Endothelial cell of umbilical vein (primary cell): ENCODE measurements around the gene INTS7. TPM values are rescaled to one million over a fixed set of nuclear protein-coding genes. Genes with fewer than 3 reads are reported as not detected.

ENCODE experiments used
- BruUV-seq: library from RNA; stranded (reverse); fragments of 400-500 nt; replicated peaks from 2 replicates; lab custom pipeline; 2021; lab: Mats Ljungman, UMichigan
- CTCF ChIA-PET: fragments of 300-600, 350-600 bp; sonication (Branson Sonifier 250); formaldehyde crosslinking; loops from one replicate; lab custom pipeline; 2021; ENCODE audit warnings: antibody characterized with exemption, inconsistent platforms; lab: Charles Lee
- POLR2A ChIA-PET: fragments of 300-600, 350-600 bp; sonication (Branson Sonifier 250); formaldehyde crosslinking; loops from one replicate; lab custom pipeline; 2021; ENCODE audit warnings: antibody characterized with exemption, inconsistent platforms; lab: Charles Lee
- DNase-seq: peaks from one replicate; pipeline ENCODE4 v3.0.0-alpha.2; 2011; ENCODE audit warnings: low read depth, low spot score
- FAIRE-seq: peaks from 2 replicates; lab custom pipeline; 2011; peaks lifted over from hg19 to GRCh38; lab: Jason Lieb, UNC
- H2AFZ ChIP-seq: 2 replicates; pipeline ENCODE4 v1.6.0; 2012; ENCODE audit warnings: low read depth, low read length, control low read depth, inconsistent platforms
- H3K27ac ChIP-seq: 2 replicates; pipeline ENCODE4 v1.5.1; 2011; ENCODE audit warnings: low read depth, mild to moderate bottlenecking, control low read depth, low read length, moderate library complexity; ENCODE audit not compliant: insufficient read depth
- H3K27me3 ChIP-seq, 2 experiments: 2 replicates each; pipeline versions ENCODE4 v1.6.0 to v1.6.1; 2011; ENCODE audit warnings: low read length in 2 of 2, mixed read lengths in 1 of 2; ENCODE audit not compliant: control insufficient read depth in 2 of 2, insufficient read depth in 2 of 2
- H3K36me3 ChIP-seq, 2 experiments: 2 replicates in 1 of 2; 3 replicates in 1 of 2; pipeline ENCODE4 v1.5.1; 2011; ENCODE audit warnings: low read length in 2 of 2, mild to moderate bottlenecking in 1 of 2, moderate library complexity in 1 of 2; ENCODE audit not compliant: control insufficient read depth in 2 of 2, insufficient read depth in 2 of 2; ENCODE audit errors: extremely low read depth in 1 of 2
- H3K4me1 ChIP-seq: 3 replicates; pipeline ENCODE4 v1.5.1; 2011; ENCODE audit warnings: mild to moderate bottlenecking, low read length; ENCODE audit not compliant: control insufficient read depth, insufficient read depth; ENCODE audit errors: extremely low read depth
- H3K4me2 ChIP-seq: 2 replicates; pipeline ENCODE4 v1.6.1; 2011; ENCODE audit warnings: low read length, control low read depth, mixed read lengths; ENCODE audit not compliant: insufficient read depth
- H3K4me3 ChIP-seq, 3 experiments: fragments of 200-600 bp in 1 of 3; sonication (generic), shearing (Covaris generic) in 1 of 3; replicated peaks in 1 of 3; 2 replicates each; pipeline ENCODE4 v1.5.1; 2011 to 2016; ENCODE audit warnings: control low read depth in 3 of 3, low read length in 3 of 3, mild to moderate bottlenecking in 2 of 3, inconsistent platforms in 1 of 3, low read depth in 1 of 3, moderate library complexity in 1 of 3; ENCODE audit not compliant: insufficient read depth in 1 of 3
- H3K79me2 ChIP-seq: 2 replicates; pipeline ENCODE4 v1.6.0; 2012; ENCODE audit warnings: low read length, inconsistent platforms; ENCODE audit not compliant: control insufficient read depth, insufficient read depth
- H3K9ac ChIP-seq: replicated peaks from 2 replicates; pipeline ENCODE3; 2011; ENCODE audit warnings: low read length, control low read depth; ENCODE audit not compliant: insufficient read depth; ENCODE audit errors: extremely low read depth
- H3K9me1 ChIP-seq: replicated peaks from 3 replicates; pipeline ENCODE4 v1.6.0; 2011; ENCODE audit warnings: mild to moderate bottlenecking, low read length; ENCODE audit not compliant: control insufficient read depth, insufficient read depth; ENCODE audit errors: extremely low read depth
- H3K9me3 ChIP-seq: replicated peaks from 2 replicates; pipeline ENCODE4 v1.5.1; 2012; ENCODE audit warnings: low read length, inconsistent platforms; ENCODE audit not compliant: control insufficient read depth, insufficient read depth
- H4K20me1 ChIP-seq: replicated peaks from 2 replicates; pipeline ENCODE3; 2011; ENCODE audit warnings: mild to moderate bottlenecking, low read length; ENCODE audit not compliant: control insufficient read depth, insufficient read depth; ENCODE audit errors: extremely low read depth
- CTCF ChIP-seq, 2 donors: IDR thresholded peaks; 1 replicate in 1 of 2; 2 replicates in 1 of 2; pipeline ENCODE4 v1.5.1; 2011; ENCODE audit warnings: low read length in 2 of 2, mild to moderate bottlenecking in 2 of 2, moderate library complexity in 2 of 2, control low read depth in 1 of 2, inconsistent platforms in 1 of 2, low read depth in 1 of 2; ENCODE audit not compliant: insufficient read depth in 1 of 2; ENCODE audit errors: extremely low read depth in 1 of 2
- EZH2 ChIP-seq: IDR thresholded peaks from 2 replicates; pipeline ENCODE4 v1.6.1; 2012; ENCODE audit warnings: borderline replicate concordance, low read depth, mild to moderate bottlenecking, moderate library complexity, low read length, inconsistent platforms; ENCODE audit not compliant: severe bottlenecking
- FOS ChIP-seq: IDR thresholded peaks from 2 replicates; pipeline ENCODE4 v1.6.1; 2011; ENCODE audit warnings: mild to moderate bottlenecking, low read length, moderate library complexity, borderline replicate concordance; ENCODE audit not compliant: insufficient read depth
- GATA2 ChIP-seq: IDR thresholded peaks from 2 replicates; pipeline ENCODE4 v1.7.0; 2011; ENCODE audit warnings: low read depth, mild to moderate bottlenecking, moderate library complexity, mixed read lengths, low read length; ENCODE audit not compliant: insufficient read length, insufficient read depth
- JUN ChIP-seq: IDR thresholded peaks from 2 replicates; pipeline ENCODE4 v1.6.1; 2011; ENCODE audit warnings: borderline replicate concordance, low read depth; ENCODE audit not compliant: insufficient read length, insufficient read depth
- MAX ChIP-seq: IDR thresholded peaks from 2 replicates; pipeline ENCODE4 v1.6.1; 2011; ENCODE audit not compliant: insufficient read depth, insufficient read length
- MYC ChIP-seq: IDR thresholded peaks from one replicate; pipeline ENCODE4 v1.6.1; 2011; ENCODE audit warnings: mild to moderate bottlenecking, low read depth, low read length
- POLR2A ChIP-seq: IDR thresholded peaks from 2 replicates; pipeline ENCODE4 v1.6.1; 2012; ENCODE audit warnings: low read depth, mild to moderate bottlenecking, control low read depth, low read length
- POLR2AphosphoS5 ChIP-seq: IDR thresholded peaks from 2 replicates; pipeline ENCODE4 v1.6.1; 2012; ENCODE audit warnings: low read depth, mild to moderate bottlenecking, control low read depth, low read length, moderate library complexity; ENCODE audit not compliant: insufficient read depth
- dilution Hi-C: fragments of 300-500 bp; cut with MboI; formaldehyde crosslinking; loops from one replicate; pipeline ENCODE4 v1.15.0; 2019; ENCODE audit warnings: low sequenced_read_pairs; ENCODE audit not compliant: extremely low pct_ligation_motif_present
- intact Hi-C: fragments of 100-400 bp; cut with micrococcal nuclease; formaldehyde crosslinking; loops from one replicate; pipeline ENCODE4 v1.10.0; 2022
- polyA plus RNA-seq, 4 experiments: library from polyadenylated mRNA; depleted of rRNA in 3 of 4; stranded (reverse) in 3 of 4; unstranded in 1 of 4; fragments of >200 nt; gene quantifications; 2 replicates each; pipeline versions ENCODE4 v1.2.1 to v1.2.3, GENCODE V29; 2011 to 2012; ENCODE audit warnings: missing spikeins in 1 of 4
- total RNA-seq: library from RNA; stranded (reverse); gene quantifications from 2 replicates; pipeline ENCODE4 v1.2.3, GENCODE V29; 2021

INTS7 gene
- total and polyA plus RNA-seq, 2 donors (not counting 3 experiments of a cell fraction or from before 2014, with no cell fraction given) = 9.1 to 18.1 TPM

- intact Hi-C loops (no loop called here), dilution Hi-C loops (no loop called here)
- CTCF ChIA-PET = interaction anchor here (0.6 to 1.2 kb wide), 3 partner anchors 19 to 245 kb away, joined by 3 to 4 read pairs (median 4); no protein-coding TSS in a partner anchor
- no peaks in the 10 kb centered on the region for H3K9me3 ChIP-seq
- no peak overlapping the region for H3K27ac ChIP-seq
- no peaks in the 10 kb centered on the region for H3K36me3 ChIP-seq
- H3K9me1 ChIP-seq = no peaks in the 10 kb centered on the region
- no peak overlapping the region for H2AFZ ChIP-seq
- H4K20me1 ChIP-seq = no peaks in the 10 kb centered on the region
- FAIRE-seq (no peak), DNase-seq (no peak)
- BruUV-seq = no TSS peak
- H3K27me3 ChIP-seq = no peaks in the 10 kb centered on the region
- no peak for TF ChIP-seq FOS
- TF ChIP-seq MAX = no peak
- no peak for TF ChIP-seq JUN
- TF ChIP-seq POLR2A = no peak
- TF ChIP-seq EZH2 = no peak
- TF ChIP-seq MYC = no peak
- no peak for TF ChIP-seq POLR2AphosphoS5
- POLR2A ChIA-PET = interaction anchor here (0.6 kb wide), 1 partner anchor 428 kb away, joined by 6 read pairs; no protein-coding TSS in a partner anchor
- no peak overlapping the region for H3K4me2 ChIP-seq
- H3K79me2 ChIP-seq = no peaks in the 10 kb centered on the region
- peaks cover 3% of the 10 kb centered on the region for H3K4me1 ChIP-seq
- H3K4me3 ChIP-seq = no peak overlapping the region
- no peak overlapping the region for H3K9ac ChIP-seq
Measured at GRCh38 chr1:211925016-211925415, 110.3 kb downstream of the INTS7 start.

GRCh38 chr1:211924256-211924655 is 111.1 kb downstream of the INTS7 start:
- no peaks in the 10 kb centered on the region for H3K36me3 ChIP-seq
- dilution Hi-C loops = no loop called here
- H3K4me3 ChIP-seq = no peak overlapping the region
- no peak overlapping the region for H2AFZ ChIP-seq
- intact Hi-C loops = no loop called here
- ChIA-PET POLR2A (interaction anchor here (0.6 to 0.7 kb wide), 3 partner anchors 8 to 428 kb away, joined by 4 to 6 read pairs (median 6); no protein-coding TSS in a partner anchor), CTCF (interaction anchor here (0.6 to 1.2 kb wide), 5 partner anchors 14 to 244 kb away, joined by 3 to 4 read pairs (median 3); no protein-coding TSS in a partner anchor)
- H3K79me2 ChIP-seq = no peaks in the 10 kb centered on the region
- no peak for TF ChIP-seq MYC
- TF ChIP-seq POLR2A = no peak
- TF ChIP-seq POLR2AphosphoS5 = no peak
- TF ChIP-seq EZH2 = no peak
- TF ChIP-seq JUN = no peak
- no peak for TF ChIP-seq GATA2
- no peak for TF ChIP-seq FOS
- no peak for TF ChIP-seq CTCF (IDR thresholded peaks at IDR 0.05; ENCODE audit: extremely low read depth in 1 of 2, insufficient read depth in 1 of 2, low read depth in 1 of 2, low read length in 2 of 2)
- TF ChIP-seq MAX = no peak
- no peak overlapping the region for H3K27ac ChIP-seq
- no peaks in the 10 kb centered on the region for H3K9me1 ChIP-seq
- no peak for FAIRE-seq
- BruUV-seq = no TSS peak
- no peak overlapping the region for H3K9ac ChIP-seq
- H3K4me1 ChIP-seq = peaks cover 4% of the 10 kb centered on the region
- H3K27me3 ChIP-seq = no peaks in the 10 kb centered on the region
- no peaks in the 10 kb centered on the region for H3K9me3 ChIP-seq
- H3K4me2 ChIP-seq = no peak overlapping the region
- DNase-seq = no peak
- no peaks in the 10 kb centered on the region for H4K20me1 ChIP-seq
